ENCODE data around the gene ENTR1.

ENTR1 gene

DNA sequence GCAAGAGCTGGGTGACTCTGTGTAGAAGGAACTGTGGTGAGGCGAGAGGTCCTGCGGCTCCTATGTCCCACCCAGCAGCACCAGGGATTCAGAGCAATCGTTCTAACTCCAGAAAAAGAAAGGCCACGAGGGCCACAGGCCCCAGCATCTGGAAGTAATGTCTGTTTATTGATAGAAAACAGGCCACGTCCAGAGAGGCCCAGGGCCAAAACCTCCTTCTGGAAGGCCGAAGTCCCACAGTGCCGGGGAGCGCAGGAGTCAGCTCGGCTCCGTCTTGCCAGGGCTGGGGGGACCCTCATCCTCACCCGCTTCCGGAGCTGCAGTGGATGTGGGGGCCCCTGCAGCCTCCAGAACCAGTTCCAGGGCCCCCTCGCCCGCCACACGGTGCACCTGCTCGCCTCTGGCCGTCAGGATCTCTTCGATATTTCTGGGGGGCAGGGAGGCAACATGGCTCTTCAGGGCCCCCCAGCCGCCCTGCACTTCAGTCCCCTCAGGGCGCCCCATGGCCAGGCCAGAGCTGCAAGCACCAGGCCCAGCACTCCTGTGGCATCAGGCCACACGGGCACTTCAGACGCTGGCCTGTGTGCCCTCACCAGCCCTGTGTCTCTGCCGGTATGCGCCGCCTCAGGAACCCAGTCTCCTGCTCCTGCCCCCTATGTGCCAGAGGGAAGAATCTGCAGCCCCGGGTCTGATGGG, 48.5 kb downstream of the ENTR1 start:
- Histone ChIP-seq H3K27me3 (ENCODE audit: control insufficient read depth, insufficient read depth, low read length) (no peaks in the 10 kb centered on the region), H3K9me3 (ENCODE audit: control insufficient read depth, low read length) (no peaks in the 10 kb centered on the region), H3K27ac (no peak overlapping the region), H3K9ac (no peak overlapping the region), H3K36me3 (ENCODE audit: control insufficient read depth, insufficient read depth, low read length) (no peaks in the 10 kb centered on the region), H3K4me2 (ENCODE audit: low read length) (no peak overlapping the region), H2AFZ (no peak overlapping the region), H3K79me2 (no peaks in the 10 kb centered on the region), H3K4me1 (peaks cover 3% of the 10 kb centered on the region), H3K4me3 (ENCODE audit: low read depth, low read length) (no peak overlapping the region)
- no peak for TF ChIP-seq CTCF (IDR thresholded peaks at IDR 0.05)

DNA sequence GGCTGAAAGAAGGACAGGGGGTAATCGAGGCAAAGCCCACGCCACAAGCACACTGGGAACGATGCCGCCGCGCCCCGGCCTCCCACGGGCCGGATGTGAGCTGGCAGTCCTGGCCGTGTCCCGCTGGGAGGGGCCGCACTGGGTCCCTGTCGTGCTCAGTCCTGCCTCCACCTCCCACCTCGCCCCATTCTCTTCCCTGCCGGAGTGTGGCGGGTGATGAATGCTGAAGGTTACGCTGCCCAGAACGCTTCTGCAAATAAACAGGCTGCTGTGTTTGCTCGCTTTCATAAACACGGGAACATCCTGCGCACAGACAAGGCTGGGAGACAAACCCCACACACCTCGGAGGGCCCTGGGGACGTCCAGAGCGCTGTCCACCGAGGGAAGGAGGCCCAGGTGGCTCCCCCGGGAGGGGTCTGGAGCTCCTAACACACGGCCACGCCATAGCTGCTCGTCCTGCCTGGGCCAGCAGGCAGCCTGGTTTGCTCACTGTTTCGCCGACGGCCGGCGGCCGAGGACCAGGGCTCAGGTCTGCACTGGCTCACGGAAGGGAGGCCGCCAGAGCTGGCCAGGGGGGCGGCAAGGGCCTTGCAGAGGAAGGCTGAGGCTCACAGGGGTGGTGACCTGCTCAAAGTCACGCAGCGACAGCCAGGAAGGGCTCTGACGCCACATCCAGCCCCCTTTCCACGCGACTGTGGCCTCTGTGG, 49.2 kb downstream of the ENTR1 start:
- H3K9ac ChIP-seq: no peak overlapping the region

GRCh38 chr9:136359774-136360718, 50.4 kb downstream of the ENTR1 start:
- Histone ChIP-seq H3K9me3 (ENCODE audit: control insufficient read depth, low read length) (no peaks in the 10 kb centered on the region), H3K4me3 (ENCODE audit: low read depth, low read length) (no peak overlapping the region), H2AFZ (no peak overlapping the region), H3K4me2 (ENCODE audit: low read length) (no peak overlapping the region), H3K79me2 (no peaks in the 10 kb centered on the region), H3K27ac (no peak overlapping the region), H3K9ac (no peak overlapping the region), H3K27me3 (ENCODE audit: control insufficient read depth, insufficient read depth, low read length) (no peaks in the 10 kb centered on the region), H3K4me1 (peaks cover 3% of the 10 kb centered on the region), H3K36me3 (ENCODE audit: control insufficient read depth, insufficient read depth, low read length) (no peaks in the 10 kb centered on the region)
- TF ChIP-seq CTCF (IDR thresholded peaks at IDR 0.05): no peak

More for the DNA sequence above, 49.2 kb downstream of the ENTR1 start:
- Histone ChIP-seq H3K79me2 (no peaks in the 10 kb centered on the region), H3K9me3 (ENCODE audit: control insufficient read depth, low read length) (no peaks in the 10 kb centered on the region), H3K27me3 (ENCODE audit: control insufficient read depth, insufficient read depth, low read length) (no peaks in the 10 kb centered on the region), H2AFZ (no peak overlapping the region), H3K27ac (no peak overlapping the region), H3K36me3 (ENCODE audit: control insufficient read depth, insufficient read depth, low read length) (no peaks in the 10 kb centered on the region), H3K4me1 (peaks cover 3% of the 10 kb centered on the region), H3K4me2 (ENCODE audit: low read length) (no peak overlapping the region), H3K4me3 (ENCODE audit: low read depth, low read length) (no peak overlapping the region)
- no peak for TF ChIP-seq CTCF (IDR thresholded peaks at IDR 0.05)

GRCh38 chr9:136358888-136359287, 51.5 kb downstream of the ENTR1 start:
- no peaks in the 10 kb centered on the region for H3K79me2 ChIP-seq
- H3K4me1 ChIP-seq: peaks cover 2% of the 10 kb centered on the region
- no peak overlapping the region for H2AFZ ChIP-seq
- H3K27me3 ChIP-seq (ENCODE audit: control insufficient read depth, insufficient read depth, low read length): no peaks in the 10 kb centered on the region
- no peaks in the 10 kb centered on the region for H3K36me3 ChIP-seq (ENCODE audit: control insufficient read depth, insufficient read depth, low read length)
- H3K9ac ChIP-seq: no peak overlapping the region
- no peaks in the 10 kb centered on the region for H3K9me3 ChIP-seq (ENCODE audit: control insufficient read depth, low read length)
- no peak for TF ChIP-seq CTCF (IDR thresholded peaks at IDR 0.05)
- H3K4me2 ChIP-seq (ENCODE audit: low read length): no peak overlapping the region
- no peak overlapping the region for H3K27ac ChIP-seq
- no peak overlapping the region for H3K4me3 ChIP-seq (ENCODE audit: low read depth, low read length)
